Bronchial epithelial cell (primary cell): ENCODE measurements around the gene ARHGAP6. TPM values are rescaled to one million over a fixed set of nuclear protein-coding genes. Genes with fewer than 3 reads are reported as not detected.
A peak's percentile ranks its signal among the peaks of the same experiment; 100 is the strongest.

ENCODE experiments used
- DNase-seq: peaks from one replicate; pipeline ENCODE4 v3.0.0-alpha.2; 2010; ENCODE audit warnings: low read depth
- FAIRE-seq: peaks from 2 replicates; lab custom pipeline; 2011; peaks lifted over from hg19 to GRCh38; lab: Jason Lieb, UNC
- H3K27me3 ChIP-seq: 2 replicates; pipeline ENCODE4 v1.5.1; 2011; ENCODE audit warnings: low read length; ENCODE audit not compliant: control insufficient read depth, insufficient read depth
- H3K36me3 ChIP-seq: 2 replicates; pipeline ENCODE4 v1.5.1; 2011; ENCODE audit warnings: low read length; ENCODE audit not compliant: control insufficient read depth, insufficient read depth
- H3K4me3 ChIP-seq: 2 replicates; pipeline ENCODE4 v1.5.1; 2011; ENCODE audit warnings: mild to moderate bottlenecking, low read depth, low read length, control low read depth
- total RNA-seq: library from RNA; depleted of rRNA; stranded (reverse); fragments of >200 nt; gene quantifications from 2 replicates; pipeline ENCODE4 v1.2.1, GENCODE V29; 2014
- TF ChIP-seq, protein P1 (sequence below): IDR thresholded peaks from 2 replicates; pipeline ENCODE4 v1.5.1; 2011; ENCODE audit warnings: mild to moderate bottlenecking, moderate library complexity, low read length, control low read depth, inconsistent platforms; ENCODE audit not compliant: insufficient read depth, severe bottlenecking

ARHGAP6 gene
- total RNA-seq, 1 donor from 2014 or later: under 0.01 TPM

- DNase-seq (no peak), FAIRE-seq (no peak)
- Histone ChIP-seq H3K27me3 (no peaks in the 10 kb centered on the region), H3K36me3 (no peaks in the 10 kb centered on the region), H3K4me3 (no peak overlapping the region)
- TF ChIP-seq, protein P1, sequence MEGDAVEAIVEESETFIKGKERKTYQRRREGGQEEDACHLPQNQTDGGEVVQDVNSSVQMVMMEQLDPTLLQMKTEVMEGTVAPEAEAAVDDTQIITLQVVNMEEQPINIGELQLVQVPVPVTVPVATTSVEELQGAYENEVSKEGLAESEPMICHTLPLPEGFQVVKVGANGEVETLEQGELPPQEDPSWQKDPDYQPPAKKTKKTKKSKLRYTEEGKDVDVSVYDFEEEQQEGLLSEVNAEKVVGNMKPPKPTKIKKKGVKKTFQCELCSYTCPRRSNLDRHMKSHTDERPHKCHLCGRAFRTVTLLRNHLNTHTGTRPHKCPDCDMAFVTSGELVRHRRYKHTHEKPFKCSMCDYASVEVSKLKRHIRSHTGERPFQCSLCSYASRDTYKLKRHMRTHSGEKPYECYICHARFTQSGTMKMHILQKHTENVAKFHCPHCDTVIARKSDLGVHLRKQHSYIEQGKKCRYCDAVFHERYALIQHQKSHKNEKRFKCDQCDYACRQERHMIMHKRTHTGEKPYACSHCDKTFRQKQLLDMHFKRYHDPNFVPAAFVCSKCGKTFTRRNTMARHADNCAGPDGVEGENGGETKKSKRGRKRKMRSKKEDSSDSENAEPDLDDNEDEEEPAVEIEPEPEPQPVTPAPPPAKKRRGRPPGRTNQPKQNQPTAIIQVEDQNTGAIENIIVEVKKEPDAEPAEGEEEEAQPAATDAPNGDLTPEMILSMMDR: no peak
Measured at GRCh38 chrX:11382930-11383329, 282.8 kb downstream of the ARHGAP6 start.

- Histone ChIP-seq H3K27me3 (no peaks in the 10 kb centered on the region), H3K36me3 (no peaks in the 10 kb centered on the region), H3K4me3 (no peak overlapping the region)
- DNase-seq (peak; percentile 56), FAIRE-seq (no peak)
- TF ChIP-seq, protein P1: peak; percentile 52
Measured at GRCh38 chrX:11381464-11381863, 284.3 kb downstream of the ARHGAP6 start.

DNA sequence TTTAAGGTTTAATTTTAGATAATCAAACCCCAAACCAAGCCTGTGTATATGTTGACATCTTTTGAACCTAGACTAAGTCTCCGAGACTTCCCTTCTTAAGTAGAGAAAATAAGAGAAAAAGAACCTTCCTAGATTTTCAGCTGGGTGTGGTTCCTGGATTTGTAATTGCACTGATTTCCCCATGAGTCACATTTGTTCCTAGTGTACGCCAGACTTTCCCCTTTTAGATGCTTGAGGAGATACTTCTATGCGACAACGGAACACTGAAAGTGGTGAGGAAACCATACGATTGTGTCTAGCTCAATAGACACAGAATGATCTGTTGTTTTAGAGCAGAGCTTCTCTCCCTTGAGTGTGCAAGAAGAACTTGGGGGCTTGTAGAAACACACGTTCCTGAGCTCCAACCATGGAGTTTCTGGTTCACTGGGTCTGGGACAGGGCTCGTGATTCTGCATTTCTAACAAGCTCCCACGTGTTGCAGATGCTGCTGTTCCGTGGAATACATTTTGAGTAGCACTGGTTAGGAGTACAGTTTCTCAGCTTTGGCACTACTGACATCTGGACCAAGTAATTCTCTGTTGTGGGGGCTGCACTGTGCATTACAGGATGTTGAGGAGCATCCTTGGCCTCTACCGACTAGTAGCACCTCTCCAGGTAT is 285.4 kb downstream of the ARHGAP6 start:
- no peak overlapping the region for H3K4me3 ChIP-seq
- DNase-seq: peak; percentile 28
- H3K27me3 ChIP-seq: no peaks in the 10 kb centered on the region
- no peaks in the 10 kb centered on the region for H3K36me3 ChIP-seq
- TF ChIP-seq, protein P1: no peak
- no peak for FAIRE-seq

DNA sequence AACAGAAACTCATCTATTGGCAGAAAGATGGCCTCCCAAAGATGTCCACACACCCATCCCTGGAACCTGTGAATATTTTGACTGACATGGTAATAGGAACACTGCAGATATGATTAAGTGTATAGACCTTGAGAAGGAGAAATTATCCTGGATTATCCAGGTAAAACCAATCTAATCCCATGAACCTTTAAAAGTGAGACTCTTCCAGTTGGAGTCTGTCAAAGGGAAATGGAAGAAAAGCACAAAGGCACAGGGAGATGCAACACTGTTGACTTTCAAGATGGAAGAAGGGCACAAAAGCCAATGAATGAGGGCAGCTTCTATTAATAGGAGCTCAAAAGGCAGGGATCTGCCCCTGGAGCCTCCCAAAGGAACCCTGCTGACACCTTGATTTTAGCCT is 289.6 kb downstream of the ARHGAP6 start:
- no peaks in the 10 kb centered on the region for H3K27me3 ChIP-seq
- no peak for FAIRE-seq
- no peaks in the 10 kb centered on the region for H3K36me3 ChIP-seq
- no peak overlapping the region for H3K4me3 ChIP-seq
- DNase-seq: no peak
- TF ChIP-seq, protein P1: no peak

DNA sequence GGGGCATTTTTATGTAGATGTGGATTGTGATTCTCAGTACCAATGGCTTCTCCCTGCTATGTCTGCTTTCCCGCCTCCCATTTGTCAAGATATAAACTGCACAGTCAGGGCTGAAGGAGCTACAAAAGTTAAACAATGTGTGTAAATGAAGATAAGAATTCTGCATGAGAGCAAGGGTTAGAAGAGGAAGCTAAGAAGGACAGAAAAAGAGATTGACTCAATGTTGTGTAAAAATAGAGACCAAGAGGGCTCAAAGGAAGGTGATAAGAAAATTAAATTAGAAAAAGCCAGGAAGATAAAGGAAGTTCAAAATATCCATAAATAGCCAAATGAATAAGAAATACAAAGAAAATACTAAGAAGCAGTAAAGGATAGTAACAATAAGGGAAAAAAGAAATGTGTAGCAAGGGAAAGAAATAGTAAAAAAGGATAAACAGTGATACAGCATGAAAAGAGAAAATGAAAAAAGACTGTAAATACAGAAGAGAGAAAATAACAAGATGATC is 290.1 kb downstream of the ARHGAP6 start:
- no peak for DNase-seq
- Histone ChIP-seq H3K27me3 (no peaks in the 10 kb centered on the region), H3K4me3 (no peak overlapping the region), H3K36me3 (no peaks in the 10 kb centered on the region)
- FAIRE-seq: no peak
- TF ChIP-seq, protein P1: no peak

DNA sequence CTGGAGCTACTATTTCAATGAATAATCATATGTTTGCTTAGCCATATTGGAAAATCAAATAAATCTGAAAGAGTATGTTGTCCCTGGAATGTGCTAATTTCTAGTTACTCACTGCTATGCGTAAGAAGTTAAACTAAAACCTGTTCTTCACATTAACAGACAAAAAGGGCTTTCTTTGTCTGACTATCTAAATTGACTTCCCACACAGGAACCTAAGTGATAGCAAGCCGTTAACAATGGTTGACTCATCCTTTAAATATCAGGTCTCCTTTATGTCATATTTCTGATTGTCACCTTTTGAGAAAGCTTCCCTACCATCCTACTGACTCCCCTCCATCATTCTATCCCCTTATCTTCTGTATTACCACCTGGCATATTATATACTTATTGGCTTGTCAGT is 291.1 kb downstream of the ARHGAP6 start:
- no peak for FAIRE-seq
- Histone ChIP-seq H3K4me3 (no peak overlapping the region), H3K36me3 (no peaks in the 10 kb centered on the region), H3K27me3 (no peaks in the 10 kb centered on the region)
- peak; percentile 59 for DNase-seq
- TF ChIP-seq, protein P1: no peak
